ENCODE data around the gene ANKRD1.

- TF ChIP-seq CTCF (IDR thresholded peaks at IDR 0.05; ENCODE audit: control extremely low read depth in 1 of 3, insufficient read depth in 1 of 3, low read depth in 1 of 3, low read length in 3 of 3) (no peak), USF2 (IDR thresholded peaks at IDR 0.05; ENCODE audit: low read length) (no peak), POLR2AphosphoS5 (IDR thresholded peaks at IDR 0.05; ENCODE audit: low read depth, low read length) (no peak), EP300 (IDR thresholded peaks at IDR 0.05; ENCODE audit: borderline replicate concordance in 1 of 2, low read depth in 2 of 2, low read length in 2 of 2) (no peak)
Observed at GRCh38 chr10:90885176-90885575, 35.7 kb downstream of the ANKRD1 start.
